Measurements from ENCODE around the gene MYL3.
A peak's percentile ranks its signal among the peaks of the same experiment; 100 is the strongest.

MYL3 gene

GRCh38 chr3:46851364-46852333 is 11.6 kb downstream of the MYL3 start:
- H3K4me3 ChIP-seq (ENCODE audit: low read depth, low read length), result no peak overlapping the region

GRCh38 chr3:46850468-46850779 is 12.8 kb downstream of the MYL3 start:
- H3K4me3 ChIP-seq (ENCODE audit: low read depth, low read length), result no peak overlapping the region

DNA sequence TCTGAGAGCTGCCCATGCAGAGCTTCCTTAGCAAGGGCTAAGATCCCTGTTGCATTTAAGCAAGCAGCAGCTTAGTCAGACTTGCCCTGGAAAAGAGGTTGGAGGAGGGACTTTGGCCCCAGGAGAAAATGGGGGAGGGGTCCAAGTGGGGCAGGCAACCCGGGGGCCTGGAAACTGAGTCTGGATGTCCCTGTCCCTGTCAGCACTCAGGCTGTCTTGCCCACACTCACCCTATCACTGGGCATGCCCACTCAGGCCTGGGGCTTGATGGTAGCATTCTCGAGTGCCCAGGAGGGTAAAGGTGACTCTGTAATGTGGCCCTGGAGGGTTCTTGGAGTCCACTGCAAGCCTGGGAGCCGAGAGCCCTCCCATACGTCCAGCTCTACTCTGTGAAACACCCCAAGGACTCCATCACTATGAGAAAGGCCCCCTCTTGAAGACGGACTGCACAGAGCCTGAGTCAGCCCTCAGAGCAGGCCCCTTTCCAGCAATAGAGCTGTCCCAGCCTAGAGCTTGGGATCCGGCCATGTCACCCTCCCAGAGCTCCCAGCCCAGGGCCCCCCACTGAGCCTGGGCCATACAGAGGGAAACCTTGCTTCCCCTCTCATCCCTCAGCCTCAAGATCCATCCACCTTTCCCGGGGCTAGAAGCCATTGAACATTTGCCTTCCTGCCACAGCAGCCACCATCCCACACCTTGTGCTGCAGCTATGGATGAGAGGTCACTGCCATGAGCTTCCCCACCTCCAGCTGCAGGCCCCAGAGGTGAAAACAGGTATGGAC is 13.4 kb downstream of the MYL3 start:
- H3K4me3 ChIP-seq (ENCODE audit: low read depth, low read length), result no peak overlapping the region

DNA sequence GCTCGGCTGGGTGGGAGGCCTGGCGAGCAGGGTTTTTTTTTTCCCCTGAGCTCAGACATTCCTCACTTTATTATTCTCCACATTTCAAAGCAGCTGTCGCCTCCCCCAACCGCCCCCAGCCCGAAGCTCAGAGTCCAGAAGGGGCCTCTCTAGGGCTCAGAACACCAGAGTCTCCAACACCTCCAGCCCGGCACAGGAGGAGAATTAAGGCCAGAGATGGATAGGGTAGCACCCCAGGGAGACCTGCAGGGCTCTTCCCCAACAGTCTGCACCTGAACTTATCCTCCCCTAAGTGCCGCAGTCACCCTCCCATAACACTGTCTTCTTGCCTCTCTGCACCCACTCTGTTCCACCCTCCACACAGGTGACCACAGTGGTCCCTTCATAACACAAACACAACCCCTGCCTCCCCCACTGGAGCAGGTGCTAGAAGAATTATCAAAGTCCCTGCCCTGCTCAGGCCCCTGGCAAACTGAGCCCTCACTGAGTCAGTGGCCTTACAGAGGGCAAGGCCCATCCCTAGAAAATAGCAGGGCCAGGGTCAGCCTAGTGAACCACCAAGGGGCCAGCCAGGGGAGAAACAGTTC is 14.1 kb downstream of the MYL3 start:
- no peak overlapping the region for H3K4me3 ChIP-seq (ENCODE audit: low read depth, low read length)

GRCh38 chr3:46848271-46849044 is 14.8 kb downstream of the MYL3 start:
- no peak overlapping the region for H3K4me3 ChIP-seq (ENCODE audit: low read depth, low read length)

GRCh38 chr3:46847744-46848143 is 15.5 kb downstream of the MYL3 start:
- H3K4me3 ChIP-seq (ENCODE audit: low read depth, low read length), result no peak overlapping the region

DNA sequence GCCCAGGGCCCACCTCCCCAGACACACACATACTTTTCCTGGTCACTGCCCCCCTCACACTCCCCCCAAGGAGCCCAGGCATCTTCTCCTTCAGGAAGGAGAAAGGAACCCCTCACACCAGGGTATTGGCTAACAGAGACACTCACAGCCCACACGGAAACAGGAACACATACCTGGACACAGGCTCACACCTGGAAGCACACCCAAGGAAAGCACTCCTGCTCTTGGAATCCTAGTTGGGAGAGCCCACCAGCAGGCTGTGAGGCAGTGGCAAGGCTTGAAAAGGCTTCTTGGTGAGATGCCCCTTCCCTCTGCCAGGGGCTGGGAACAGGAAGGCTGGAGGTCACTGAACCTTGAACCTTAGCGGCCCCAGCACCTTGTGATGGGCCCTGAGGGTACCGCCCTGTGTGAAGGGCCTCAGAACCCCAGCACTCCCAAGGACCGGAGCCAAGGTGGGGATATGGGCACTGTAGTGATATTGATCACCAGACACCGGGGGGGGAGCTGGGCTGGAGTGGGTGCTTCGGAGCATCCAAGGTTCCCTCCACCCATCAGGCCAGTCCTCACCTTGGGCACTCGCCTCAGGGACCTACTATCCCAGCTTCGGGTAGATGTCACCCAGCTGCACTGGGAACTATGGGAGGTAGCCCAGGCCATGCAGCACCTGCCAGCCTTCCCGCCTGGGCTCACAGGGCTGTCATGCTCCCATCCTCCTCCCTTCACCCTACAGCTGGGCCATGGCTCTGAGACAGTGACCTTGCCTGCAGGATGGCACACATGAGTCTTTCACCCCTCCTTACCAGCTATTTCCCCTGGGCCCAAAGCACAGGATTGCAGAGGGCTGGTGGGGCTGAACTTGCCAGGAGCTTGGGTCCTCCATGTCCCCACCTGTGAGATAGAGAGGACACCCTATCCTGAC is 16.4 kb downstream of the MYL3 start:
- H3K4me3 ChIP-seq (ENCODE audit: low read depth, low read length), result no peak overlapping the region

GRCh38 chr3:46845860-46846623 is 17.2 kb downstream of the MYL3 start:
- peak overlapping the region; percentile 21 for H3K4me3 ChIP-seq (ENCODE audit: low read depth, low read length)

DNA sequence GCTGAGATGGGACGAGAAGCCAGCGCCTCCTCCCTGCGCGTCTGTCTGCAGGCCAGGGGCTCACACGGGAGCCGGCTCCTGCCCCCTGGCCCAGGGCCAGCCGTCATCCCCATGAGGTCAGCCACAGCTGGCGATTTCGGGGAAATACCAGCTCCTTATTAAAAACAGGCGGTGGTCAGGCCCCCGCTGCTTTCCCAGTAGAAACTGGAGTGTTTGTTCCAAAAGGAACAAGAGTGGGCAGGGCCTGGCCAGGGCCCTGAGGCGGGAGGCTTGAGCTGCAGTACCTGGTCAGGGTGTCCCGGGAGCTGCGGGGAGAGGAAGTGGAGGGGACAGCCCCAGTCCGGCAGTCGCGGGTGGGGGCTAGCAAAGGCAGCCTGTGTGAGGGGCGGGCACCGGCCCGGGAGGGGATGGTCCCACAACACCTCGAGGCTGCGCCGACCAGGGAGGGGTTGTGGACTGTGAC is 17.8 kb downstream of the MYL3 start:
- peak overlapping the region; percentile 21 for H3K4me3 ChIP-seq (ENCODE audit: low read depth, low read length)

- H3K4me3 ChIP-seq (ENCODE audit: low read depth, low read length), result peak overlapping the region; percentile 21
These were observed 18.3 kb downstream of the MYL3 start for GRCh38 chr3:46844881-46845312.

DNA sequence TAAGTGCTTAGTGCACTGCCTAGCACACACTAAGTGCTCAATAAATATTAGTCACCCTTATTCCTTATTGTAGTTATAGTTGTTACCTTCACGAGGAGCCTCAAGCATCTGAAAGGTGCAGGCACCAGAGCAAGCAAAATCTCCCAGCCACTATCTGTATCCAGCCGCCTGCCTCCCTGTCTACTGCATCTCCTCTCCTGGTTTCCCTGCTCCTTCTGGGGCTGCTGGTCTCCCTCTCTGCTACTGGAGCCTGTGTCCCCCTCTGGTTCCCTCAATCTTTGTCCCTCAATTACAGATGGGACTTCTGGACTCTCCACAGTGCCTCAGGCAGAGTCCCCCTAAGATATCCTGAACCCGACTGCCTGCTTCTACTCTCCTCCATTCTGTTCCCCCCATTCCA is 18.8 kb downstream of the MYL3 start:
- H3K4me3 ChIP-seq (ENCODE audit: low read depth, low read length), result no peak overlapping the region

- no peak overlapping the region for H3K4me3 ChIP-seq (ENCODE audit: low read depth, low read length)
These were observed 19.7 kb downstream of the MYL3 start for GRCh38 chr3:46843508-46843907.

DNA sequence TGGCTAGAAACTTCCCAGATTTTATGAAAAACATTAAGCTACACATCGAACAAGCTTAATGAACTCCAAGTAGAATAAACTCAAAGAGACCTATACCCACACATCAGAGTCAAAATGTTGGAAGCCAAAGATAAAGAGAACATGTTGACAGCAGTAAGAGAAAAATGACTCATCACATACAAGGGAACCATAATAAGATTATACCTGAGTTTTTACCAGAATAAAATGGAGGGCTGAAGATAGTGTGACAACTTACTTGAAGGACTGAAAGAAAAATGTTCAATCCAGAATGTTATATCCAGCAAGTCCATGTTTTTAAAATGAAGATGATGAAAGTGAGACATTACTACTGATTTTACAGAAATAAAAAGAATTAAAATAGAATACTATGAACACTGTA is 22.8 kb downstream of the MYL3 start:
- no peak overlapping the region for H3K4me3 ChIP-seq (ENCODE audit: low read depth, low read length)

DNA sequence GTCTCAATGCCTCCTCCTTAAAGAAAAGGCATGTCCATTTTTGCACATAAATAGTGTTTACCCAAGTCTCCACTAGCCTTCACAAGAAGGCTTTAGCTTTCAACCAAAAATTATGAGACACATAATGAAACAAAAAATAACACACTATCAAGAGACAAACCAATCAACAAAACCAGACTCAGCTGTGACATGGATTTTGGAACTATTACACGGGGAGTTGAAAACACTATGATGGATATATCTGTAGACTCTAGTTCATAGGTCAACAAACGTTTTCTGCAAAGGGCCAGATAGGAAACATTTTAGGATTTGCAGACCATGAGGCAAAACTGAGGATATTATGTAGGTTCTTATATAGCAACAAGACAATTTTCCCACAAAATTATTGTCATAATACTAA is 24.9 kb downstream of the MYL3 start:
- no peak overlapping the region for H3K4me3 ChIP-seq (ENCODE audit: low read depth, low read length)

DNA sequence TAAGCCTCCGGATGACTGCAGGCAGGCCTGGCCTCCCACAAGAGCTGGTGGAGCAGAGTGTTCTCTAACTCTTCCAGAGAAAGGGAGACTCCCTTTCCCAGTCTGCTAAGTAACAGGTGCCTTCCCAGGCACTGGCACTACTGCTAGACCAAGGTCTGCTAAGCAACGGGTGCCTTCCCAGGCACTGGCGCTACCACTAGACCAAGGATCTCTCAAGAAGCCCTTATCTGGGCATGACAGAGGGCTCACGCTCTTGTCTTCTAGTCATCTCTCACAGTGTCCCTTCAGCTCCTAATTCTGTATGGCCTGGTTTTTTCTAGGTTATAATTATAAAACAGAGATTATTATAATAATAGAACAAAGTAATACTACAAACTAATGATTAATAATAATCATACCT is 27.8 kb downstream of the MYL3 start:
- H3K4me3 ChIP-seq (ENCODE audit: low read depth, low read length), result no peak overlapping the region

DNA sequence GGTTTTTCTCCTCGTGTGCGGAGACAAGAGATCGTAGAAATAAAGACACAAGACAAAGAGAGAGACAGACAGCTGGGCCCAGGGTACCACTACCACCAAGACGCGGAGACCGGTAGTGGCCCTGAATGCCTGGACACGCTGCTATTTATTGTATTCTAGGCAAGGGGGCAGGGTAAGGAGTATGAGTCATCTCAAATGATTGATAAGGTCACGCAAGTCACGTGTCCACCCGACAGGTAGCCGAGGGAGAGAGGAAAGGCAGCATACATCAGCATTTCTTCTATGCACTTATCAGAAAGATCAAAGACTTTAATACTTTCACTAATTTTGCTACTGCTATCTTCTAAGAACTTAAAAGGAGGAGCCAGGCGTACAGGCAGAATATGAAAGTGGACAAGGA is 28.2 kb downstream of the MYL3 start:
- H3K4me3 ChIP-seq (ENCODE audit: low read depth, low read length), result no peak overlapping the region

DNA sequence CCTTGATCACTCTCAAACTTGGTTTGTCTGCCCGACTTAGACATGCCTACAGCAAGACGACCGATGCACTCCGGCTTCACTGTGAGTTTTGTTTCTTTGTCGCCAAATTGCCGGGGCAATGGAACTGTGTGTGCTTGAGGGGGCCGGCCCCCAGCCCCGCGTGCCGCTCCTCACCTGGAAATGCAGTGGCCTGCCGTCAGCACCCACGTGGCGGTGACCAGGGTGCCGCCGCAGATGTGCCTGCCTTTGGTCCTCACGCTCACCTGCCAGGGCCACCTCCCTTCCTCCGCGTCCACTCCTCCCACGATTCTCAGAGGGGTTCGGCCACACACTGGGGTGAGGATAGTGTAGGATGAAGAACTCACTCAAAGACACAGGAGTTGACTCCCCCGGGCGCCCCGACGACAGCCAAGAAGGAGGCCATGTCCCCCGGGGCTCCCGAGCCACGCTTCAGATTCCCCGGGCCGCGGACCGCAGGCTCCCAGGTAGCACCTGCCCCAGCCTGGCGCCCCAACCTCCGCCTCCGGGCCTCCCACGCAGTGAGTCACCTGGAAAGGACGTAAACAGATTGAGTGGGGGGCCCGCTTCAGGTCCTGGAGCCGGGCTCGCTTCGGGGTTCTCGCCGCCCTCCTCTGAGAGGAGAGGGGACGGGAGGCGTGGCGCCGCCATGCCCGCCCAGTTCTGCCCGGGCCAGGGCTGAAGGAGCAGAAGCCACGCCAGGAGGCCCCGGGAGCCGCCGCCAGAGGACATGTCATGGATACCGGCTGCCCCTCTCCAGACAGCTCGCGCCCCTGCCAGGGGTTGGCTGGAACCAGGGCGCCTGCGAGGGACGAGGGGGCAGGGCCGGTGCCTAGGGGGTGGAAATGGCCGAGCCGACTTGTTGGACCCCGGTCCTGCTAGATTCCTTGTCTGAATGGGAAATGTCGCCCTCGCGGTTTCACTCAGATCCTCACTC is 29.6 kb downstream of the MYL3 start:
- no peak overlapping the region for H3K4me3 ChIP-seq (ENCODE audit: low read depth, low read length)

DNA sequence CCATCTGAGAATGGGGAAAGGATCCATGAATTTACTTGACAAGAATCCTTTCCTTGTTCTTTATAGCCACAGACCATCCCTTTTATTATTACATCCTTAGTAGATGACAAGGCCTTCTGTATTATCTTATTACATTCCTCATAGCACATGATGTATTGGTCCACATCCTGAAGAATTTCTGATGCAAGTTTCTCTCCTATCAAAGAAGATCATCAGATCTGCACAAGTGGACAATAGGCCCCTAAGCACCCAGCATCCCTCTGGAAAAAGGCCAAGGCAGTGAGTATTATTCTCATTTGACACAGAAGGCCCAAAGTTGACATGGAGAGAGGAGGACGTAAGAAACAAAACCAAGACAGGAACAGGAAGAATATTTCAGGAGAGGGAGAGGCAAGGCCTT is 31.4 kb downstream of the MYL3 start:
- H3K4me3 ChIP-seq (ENCODE audit: low read depth, low read length), result no peak overlapping the region
